HCT116 (cell line): ENCODE data around the gene HNRNPH1.
"Not testable (repeated sequence)": the region's sequence is repeated elsewhere in the genome, so short reads cannot be mapped to it uniquely, and the experiment has no call there.

Experiments used
- CEBPB ChIP-seq: IDR thresholded peaks from 2 replicates; pipeline ENCODE4 v1.6.1; 2012; ENCODE audit warnings: low read depth
- EGR1 ChIP-seq: IDR thresholded peaks from 2 replicates; pipeline ENCODE4 v1.6.1; 2012; ENCODE audit warnings: low read depth
- EZH2 ChIP-seq: fragments of 200-600 bp; sonication (generic); IDR thresholded peaks from 2 replicates; pipeline ENCODE4 v1.6.1; 2017; ENCODE audit warnings: antibody characterized with exemption, mixed run types
- POLR2A ChIP-seq: IDR thresholded peaks from 2 replicates; pipeline ENCODE4 v1.7.0; 2011; ENCODE audit warnings: borderline replicate concordance; ENCODE audit not compliant: insufficient read depth, insufficient read length; ENCODE audit errors: extremely low read depth
- POLR2AphosphoS5 ChIP-seq: IDR thresholded peaks from 2 replicates; pipeline ENCODE4 v1.6.1; 2011; ENCODE audit warnings: mild to moderate bottlenecking, low read depth, low read length, moderate library complexity
- RAD21 ChIP-seq: IDR thresholded peaks from 2 replicates; pipeline ENCODE4 v1.6.1; 2012; ENCODE audit warnings: low read depth, mild to moderate bottlenecking
- SP1 ChIP-seq: IDR thresholded peaks from 2 replicates; pipeline ENCODE4 v1.6.1; 2012; ENCODE audit warnings: low read depth
- SRF ChIP-seq: IDR thresholded peaks from 2 replicates; pipeline ENCODE4 v1.6.1; 2012; ENCODE audit warnings: low read depth
- YY1 ChIP-seq: IDR thresholded peaks from 2 replicates; pipeline ENCODE4 v1.6.1; 2011; ENCODE audit warnings: low read length, low read depth, moderate library complexity, mild to moderate bottlenecking; ENCODE audit not compliant: insufficient replicate concordance; ENCODE audit errors: extremely low read depth
- ZFX ChIP-seq: fragments of 450-650 bp; IDR thresholded peaks from 2 replicates; pipeline ENCODE4 v1.6.1; 2017
- ZNF274 ChIP-seq: fragments of 200-500 bp; sonication (Bioruptor generic); IDR thresholded peaks from 2 replicates; pipeline ENCODE4 v1.6.1; 2014; ENCODE audit warnings: mild to moderate bottlenecking, low read depth, low read length, inconsistent platforms
- TF ChIP-seq, protein P1 (sequence below), 3 experiments: fragments of 200-600 bp in 1 of 3; sonication (generic) in 1 of 3; IDR thresholded peaks in 2 of 3; conservative IDR thresholded peaks in 1 of 3; 2 replicates each; pipeline ENCODE4 v1.5.1; 2012 to 2017; ENCODE audit warnings: low read depth in 2 of 3, low read length in 2 of 3, antibody characterized with exemption in 1 of 3, borderline replicate concordance in 1 of 3, control low read depth in 1 of 3, mild to moderate bottlenecking in 1 of 3, mixed read lengths in 1 of 3, mixed run types in 1 of 3, moderate library complexity in 1 of 3; ENCODE audit not compliant: insufficient read depth in 1 of 3
- TF ChIP-seq, protein P2 (sequence below): IDR thresholded peaks from 2 replicates; pipeline ENCODE4 v1.6.1; 2012
- TF ChIP-seq, protein P3 (sequence below): IDR thresholded peaks from 2 replicates; pipeline ENCODE4 v1.6.1; 2011; ENCODE audit warnings: mild to moderate bottlenecking, low read length, moderate library complexity; ENCODE audit not compliant: insufficient replicate concordance; ENCODE audit errors: extremely low read depth

DNA sequence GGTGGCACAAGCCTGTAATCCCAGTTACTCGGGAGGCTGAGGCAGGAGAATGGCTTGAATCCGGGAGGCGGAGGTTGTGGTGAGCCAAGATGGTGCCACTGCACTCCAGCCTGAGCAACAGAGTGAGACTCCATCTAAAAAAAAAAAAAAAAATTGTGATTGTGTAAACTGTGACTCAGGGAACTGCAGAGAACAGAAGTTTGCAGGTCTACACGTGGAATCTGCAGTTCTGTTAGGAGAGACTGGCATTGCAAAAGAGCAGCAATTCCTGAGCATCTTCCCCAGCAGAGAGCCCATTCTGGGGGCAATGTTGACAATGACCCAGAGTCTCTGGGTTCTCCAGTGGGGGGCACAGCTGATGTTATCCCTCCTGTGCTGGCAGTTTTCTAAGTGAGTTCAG is 18.3 kb upstream of the HNRNPH1 start:
- TF ChIP-seq, protein P1, sequence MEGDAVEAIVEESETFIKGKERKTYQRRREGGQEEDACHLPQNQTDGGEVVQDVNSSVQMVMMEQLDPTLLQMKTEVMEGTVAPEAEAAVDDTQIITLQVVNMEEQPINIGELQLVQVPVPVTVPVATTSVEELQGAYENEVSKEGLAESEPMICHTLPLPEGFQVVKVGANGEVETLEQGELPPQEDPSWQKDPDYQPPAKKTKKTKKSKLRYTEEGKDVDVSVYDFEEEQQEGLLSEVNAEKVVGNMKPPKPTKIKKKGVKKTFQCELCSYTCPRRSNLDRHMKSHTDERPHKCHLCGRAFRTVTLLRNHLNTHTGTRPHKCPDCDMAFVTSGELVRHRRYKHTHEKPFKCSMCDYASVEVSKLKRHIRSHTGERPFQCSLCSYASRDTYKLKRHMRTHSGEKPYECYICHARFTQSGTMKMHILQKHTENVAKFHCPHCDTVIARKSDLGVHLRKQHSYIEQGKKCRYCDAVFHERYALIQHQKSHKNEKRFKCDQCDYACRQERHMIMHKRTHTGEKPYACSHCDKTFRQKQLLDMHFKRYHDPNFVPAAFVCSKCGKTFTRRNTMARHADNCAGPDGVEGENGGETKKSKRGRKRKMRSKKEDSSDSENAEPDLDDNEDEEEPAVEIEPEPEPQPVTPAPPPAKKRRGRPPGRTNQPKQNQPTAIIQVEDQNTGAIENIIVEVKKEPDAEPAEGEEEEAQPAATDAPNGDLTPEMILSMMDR (IDR thresholded peaks at IDR 0.05 in 2 of 3, conservative IDR thresholded peaks at IDR 0.05 in 1 of 3; ENCODE audit: borderline replicate concordance in 1 of 3, insufficient read depth in 1 of 3, low read depth in 2 of 3, low read length in 2 of 3), result not testable (repeated sequence)
- not testable (repeated sequence) for TF ChIP-seq CEBPB, EZH2, RAD21, SP1, POLR2A, SRF, POLR2AphosphoS5, YY1, ZFX, ZNF274, EGR1
- TF ChIP-seq, protein P2, sequence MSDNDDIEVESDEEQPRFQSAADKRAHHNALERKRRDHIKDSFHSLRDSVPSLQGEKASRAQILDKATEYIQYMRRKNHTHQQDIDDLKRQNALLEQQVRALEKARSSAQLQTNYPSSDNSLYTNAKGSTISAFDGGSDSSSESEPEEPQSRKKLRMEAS, result not testable (repeated sequence)
- TF ChIP-seq, protein P3, sequence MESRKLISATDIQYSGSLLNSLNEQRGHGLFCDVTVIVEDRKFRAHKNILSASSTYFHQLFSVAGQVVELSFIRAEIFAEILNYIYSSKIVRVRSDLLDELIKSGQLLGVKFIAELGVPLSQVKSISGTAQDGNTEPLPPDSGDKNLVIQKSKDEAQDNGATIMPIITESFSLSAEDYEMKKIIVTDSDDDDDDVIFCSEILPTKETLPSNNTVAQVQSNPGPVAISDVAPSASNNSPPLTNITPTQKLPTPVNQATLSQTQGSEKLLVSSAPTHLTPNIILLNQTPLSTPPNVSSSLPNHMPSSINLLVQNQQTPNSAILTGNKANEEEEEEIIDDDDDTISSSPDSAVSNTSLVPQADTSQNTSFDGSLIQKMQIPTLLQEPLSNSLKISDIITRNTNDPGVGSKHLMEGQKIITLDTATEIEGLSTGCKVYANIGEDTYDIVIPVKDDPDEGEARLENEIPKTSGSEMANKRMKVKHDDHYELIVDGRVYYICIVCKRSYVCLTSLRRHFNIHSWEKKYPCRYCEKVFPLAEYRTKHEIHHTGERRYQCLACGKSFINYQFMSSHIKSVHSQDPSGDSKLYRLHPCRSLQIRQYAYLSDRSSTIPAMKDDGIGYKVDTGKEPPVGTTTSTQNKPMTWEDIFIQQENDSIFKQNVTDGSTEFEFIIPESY, result not testable (repeated sequence)
